Upper lobe of left lung (tissue), 4 donors: ENCODE data around the gene CEBPA.

ENCODE experiments used
- EP300 ChIP-seq, 4 donors: sonication (generic); formaldehyde crosslinking; IDR thresholded peaks; one replicate each; pipeline ENCODE4 v1.5.1; 2017; ENCODE audit warnings: antibody characterized with exemption in 4 of 4, control low read depth in 2 of 4
- POLR2A ChIP-seq, 4 donors: fragments of 450-650 bp; IDR thresholded peaks; one replicate each; pipeline ENCODE4 v1.5.1; 2016 to 2017; ENCODE audit warnings: antibody characterized with exemption in 4 of 4, mild to moderate bottlenecking in 2 of 4

- TF ChIP-seq POLR2A (IDR thresholded peaks at IDR 0.05): no peak
- TF ChIP-seq EP300 (IDR thresholded peaks at IDR 0.05): no peak
Observed at GRCh38 chr19:33287438-33287837, 14.9 kb downstream of the CEBPA start.
